Measurements from ENCODE around the gene KRTAP13-1.

GRCh38 chr21:30430170-30430655, 34.4 kb downstream of the KRTAP13-1 start, which contains the start of gene KRTAP13-4:
- TF ChIP-seq POLR2A (IDR thresholded peaks at IDR 0.05) = no peak
- TF ChIP-seq CTCF (IDR thresholded peaks at IDR 0.05) = no peak
